Left ventricle myocardium inferior (tissue), 1 donor: ENCODE results near the gene CDH6. TPM values are rescaled to one million over a fixed set of nuclear protein-coding genes. Genes with fewer than 3 reads are reported as not detected.

Experiments
- DNase-seq: peaks from one replicate; pipeline ENCODE4 v3.0.0-alpha.2; 2020
- H3K27ac ChIP-seq: fragments of 200-600 bp; replicated peaks from 2 replicates; pipeline ENCODE4 v1.8.0; 2021
- H3K27me3 ChIP-seq: fragments of 200-600 bp; 2 replicates; pipeline ENCODE4 v1.8.0; 2021; ENCODE audit warnings: low read depth
- H3K36me3 ChIP-seq: fragments of 200-600 bp; 2 replicates; pipeline ENCODE4 v1.8.0; 2021
- H3K4me1 ChIP-seq: fragments of 200-600 bp; 2 replicates; pipeline ENCODE4 v1.8.0; 2021
- H3K4me3 ChIP-seq: fragments of 200-600 bp; 2 replicates; pipeline ENCODE4 v1.8.0; 2021; ENCODE audit warnings: mild to moderate bottlenecking, moderate library complexity
- H3K9me3 ChIP-seq: fragments of 200-600 bp; replicated peaks from 2 replicates; pipeline ENCODE4 v1.8.0; 2021
- CTCF ChIP-seq: fragments of 200-600 bp; IDR thresholded peaks from 2 replicates; pipeline ENCODE4 v1.8.0; 2021; ENCODE audit warnings: antibody characterized with exemption, mild to moderate bottlenecking, borderline replicate concordance
- intact Hi-C: fragments of 100-400 bp; cut with micrococcal nuclease; formaldehyde crosslinking; loops from one replicate; pipeline ENCODE4 v1.11.0; 2022
- long read RNA-seq: library from polyadenylated mRNA; unstranded; transcript quantifications from one replicate; pipeline ENCODE4 v2.0.0, GENCODE V29; 2021
- total RNA-seq: library from RNA; stranded (reverse); fragmentation: NEBNext Ultra II Directional; extraction: Animal tissue kit (Norgen Biotek cat#: 25700); gene quantifications from one replicate; pipeline ENCODE4 v1.2.1, GENCODE V29; 2021
- donor health status: DM: no; HTN: yes; CAD: no; lungs with severe emphysema.

CDH6 gene
- 2.8 TPM for total RNA-seq
- long read RNA-seq, full-length matches to known transcripts, result 3 of 3 reads
- long read RNA-seq, partial matches to known transcripts, result 0 of 3 reads
- long read RNA-seq, other reads (novel, unspliced or antisense), result 0 of 3 reads

- H3K4me3 ChIP-seq, result peak within 1 kb of the TSS; percentile 69
- H3K9me3 ChIP-seq, result no peaks in the 10 kb centered on the region
- peaks cover 19% of the 10 kb centered on the region for H3K4me1 ChIP-seq
- no peaks in the 10 kb centered on the region for H3K36me3 ChIP-seq
- TF ChIP-seq CTCF, result no peak
- H3K27me3 ChIP-seq, result peaks cover 77% of the 10 kb centered on the region
- peak; percentile 21 for DNase-seq
- H3K27ac ChIP-seq, result peak within 1 kb of the TSS; percentile 70
- intact Hi-C loops, result no loop called here
These were observed at the start of gene CDH6 for GRCh38 chr5:31193591-31194467. TSS of gene CDH6 (plus strand) at chr5:31193686. CDS start at chr5:31267474, 73,788 bp downstream.

DNA sequence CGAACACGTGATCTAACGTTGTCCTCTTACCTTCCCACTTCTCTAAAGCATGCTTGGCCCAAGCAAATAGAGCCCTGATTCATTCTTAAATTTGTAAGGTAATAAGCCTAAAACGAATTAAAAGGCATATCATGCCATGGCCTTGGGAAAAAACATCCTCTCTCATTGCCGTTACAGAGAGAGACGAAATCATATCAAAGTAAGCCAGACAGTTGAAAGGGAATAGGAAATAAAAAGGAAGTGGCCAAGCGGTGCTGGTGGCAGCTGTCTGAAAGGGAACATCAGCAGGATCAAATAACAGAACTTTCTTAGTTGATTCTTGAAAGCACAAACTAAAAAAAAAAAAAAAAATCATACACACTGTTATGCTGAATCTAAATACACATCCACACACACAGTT lies 49.1 kb upstream of the CDH6 start:
- no peak overlapping the region for H3K27ac ChIP-seq
- no peaks in the 10 kb centered on the region for H3K36me3 ChIP-seq
- H3K4me3 ChIP-seq, result no peak overlapping the region
- H3K9me3 ChIP-seq, result no peaks in the 10 kb centered on the region
- no peaks in the 10 kb centered on the region for H3K4me1 ChIP-seq
- intact Hi-C loops, result no loop called here
- no peaks in the 10 kb centered on the region for H3K27me3 ChIP-seq
- no peak for TF ChIP-seq CTCF
- no peak for DNase-seq

DNA sequence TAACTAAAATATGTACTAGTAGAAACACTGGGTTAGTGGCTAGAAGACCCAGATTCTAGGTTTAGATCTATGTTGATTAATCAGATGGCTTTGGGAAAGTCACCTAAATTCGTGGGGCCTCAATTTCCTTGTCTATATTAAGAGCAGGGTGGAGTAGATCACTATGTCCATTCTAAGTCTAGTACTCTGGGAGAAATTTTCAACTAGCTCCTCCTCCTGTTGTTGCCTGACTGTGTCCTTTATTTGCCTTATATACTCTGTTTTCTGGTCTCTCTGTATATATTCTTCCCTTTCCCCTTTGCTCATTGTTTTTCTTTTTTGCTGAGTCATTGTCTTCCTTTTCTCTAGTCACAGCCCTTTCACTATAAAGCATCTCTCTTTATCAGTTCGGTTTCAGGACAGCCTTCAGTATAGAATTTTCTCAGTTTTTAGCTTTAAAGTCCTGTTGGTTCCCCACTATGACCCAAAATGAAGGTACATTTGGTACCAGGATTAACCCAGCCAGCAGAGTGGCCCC lies 44.5 kb upstream of the CDH6 start:
- no peak overlapping the region for H3K4me3 ChIP-seq
- intact Hi-C loops, result no loop called here
- no peaks in the 10 kb centered on the region for H3K4me1 ChIP-seq
- H3K9me3 ChIP-seq, result no peaks in the 10 kb centered on the region
- no peaks in the 10 kb centered on the region for H3K27me3 ChIP-seq
- TF ChIP-seq CTCF, result no peak
- DNase-seq, result no peak
- no peak overlapping the region for H3K27ac ChIP-seq
- no peaks in the 10 kb centered on the region for H3K36me3 ChIP-seq

- Histone ChIP-seq H3K27me3 (no peaks in the 10 kb centered on the region), H3K9me3 (no peaks in the 10 kb centered on the region), H3K4me1 (no peaks in the 10 kb centered on the region), H3K36me3 (no peaks in the 10 kb centered on the region), H3K27ac (no peak overlapping the region), H3K4me3 (no peak overlapping the region)
- no peak for TF ChIP-seq CTCF
- intact Hi-C loops, result no loop called here
- DNase-seq, result no peak
These were observed 40.0 kb upstream of the CDH6 start for GRCh38 chr5:31153521-31153920.

- DNase-seq, result no peak
- Histone ChIP-seq H3K27ac (no peak overlapping the region), H3K36me3 (no peaks in the 10 kb centered on the region), H3K27me3 (no peaks in the 10 kb centered on the region), H3K4me1 (no peaks in the 10 kb centered on the region), H3K4me3 (no peak overlapping the region), H3K9me3 (no peaks in the 10 kb centered on the region)
- intact Hi-C loops, result no loop called here
- no peak for TF ChIP-seq CTCF
These were observed 36.8 kb upstream of the CDH6 start for GRCh38 chr5:31156631-31157160.
